Colonic mucosa (tissue), 4 donors: Measurements from ENCODE around the gene BRD7. TPM values are rescaled to one million over a fixed set of nuclear protein-coding genes. Genes with fewer than 3 reads are reported as not detected.

Experiments
- DNase-seq: peaks from one replicate; pipeline ENCODE4 v3.0.0-alpha.2; 2020
- H3K27ac ChIP-seq: fragments of 200-600 bp; one replicate; pipeline ENCODE4 v1.8.0; 2021
- H3K27me3 ChIP-seq: fragments of 200-600 bp; one replicate; pipeline ENCODE4 v1.8.0; 2021
- H3K36me3 ChIP-seq: fragments of 200-600 bp; one replicate; pipeline ENCODE4 v1.8.0; 2021
- H3K4me1 ChIP-seq: fragments of 200-600 bp; one replicate; pipeline ENCODE4 v1.8.0; 2021; ENCODE audit warnings: mild to moderate bottlenecking
- H3K4me3 ChIP-seq: fragments of 200-600 bp; one replicate; pipeline ENCODE4 v1.8.0; 2021
- H3K9ac ChIP-seq, 2 donors: one replicate each; pipeline ENCODE4 v1.7.0; 2013; ENCODE audit warnings: control low read depth in 2 of 2, low read depth in 2 of 2, low read length in 2 of 2
- H3K9me3 ChIP-seq: fragments of 200-600 bp; one replicate; pipeline ENCODE4 v1.8.0; 2021
- intact Hi-C: fragments of 100-400 bp; cut with DNase I; formaldehyde crosslinking; loops from one replicate; pipeline ENCODE4 v1.14.1; 2022
- total RNA-seq, 2 donors: library from RNA; stranded (reverse); fragmentation: NEBNext Ultra II Directional in 1 of 2; extraction: Animal tissue kit (Norgen Biotek cat#: 25700) in 1 of 2; gene quantifications; one replicate each; pipeline ENCODE4 v1.2.1, GENCODE V29; 2021
- TF ChIP-seq, protein P1 (sequence below): fragments of 200-600 bp; IDR thresholded peaks from one replicate; pipeline ENCODE4 v1.8.0; 2022; ENCODE audit warnings: antibody characterized with exemption, mild to moderate bottlenecking
- donor health status: healthy.
- donor health status: DM: no; HTN: no; CAD: no.
- donor health status: DM: no; HTN: no; CAD: no.

Gene BRD7
- total RNA-seq = 10 to 100 TPM; 69.9 to 76.3 TPM

DNA sequence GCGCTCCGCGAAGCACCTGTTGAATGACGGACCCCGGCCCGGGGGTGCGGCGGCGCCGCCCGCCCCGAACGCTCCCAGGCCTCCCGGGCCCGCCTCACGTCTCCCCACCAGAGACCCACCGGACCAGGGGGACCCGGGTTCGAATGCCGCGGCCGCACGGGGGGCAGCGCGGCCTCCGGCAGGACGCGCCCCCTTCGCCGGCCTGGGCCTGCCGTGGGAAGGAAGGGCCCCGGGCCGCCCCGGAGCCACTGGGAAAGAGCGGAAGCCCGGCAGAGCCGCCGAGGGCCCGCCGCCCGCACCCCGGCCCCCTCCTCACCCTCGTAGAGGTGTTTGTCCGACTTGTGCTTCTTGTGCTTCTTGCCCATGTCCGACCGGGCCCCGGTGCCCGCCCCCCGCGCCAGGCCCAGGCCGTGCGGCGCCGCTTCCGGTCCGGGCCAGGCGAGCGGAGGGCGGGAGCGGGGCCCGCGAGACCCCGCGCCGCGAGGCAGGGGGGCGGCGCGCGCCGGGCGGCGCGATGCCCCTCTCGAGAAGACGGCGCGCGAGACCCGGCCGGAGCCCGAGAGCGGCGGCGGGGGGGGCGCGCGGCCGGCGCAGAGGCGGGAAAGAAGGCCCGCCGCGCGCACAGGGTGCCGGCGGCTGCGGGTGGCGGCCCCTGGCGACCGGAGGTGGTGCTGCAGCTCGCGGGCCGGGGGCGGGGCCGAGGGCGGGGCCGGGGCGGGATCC, at the start of gene BRD7:
BRD7 (minus strand) TSS at position 579 of the 723 bp plus-strand sequence; CDS start at position 365, 214 bp downstream.
- Histone ChIP-seq H3K27ac (no peak within 1 kb of the TSS), H3K4me1 (peaks cover 7% of the 10 kb centered on the region)

GRCh38 chr16:50416388-50416787, 47.6 kb upstream of the BRD7 start:
- Histone ChIP-seq H3K4me1 (no peaks in the 10 kb centered on the region), H3K4me3 (no peak overlapping the region), H3K36me3 (no peaks in the 10 kb centered on the region), H3K27ac (no peak overlapping the region), H3K9me3 (no peaks in the 10 kb centered on the region), H3K27me3 (no peaks in the 10 kb centered on the region), H3K9ac (no peak overlapping the region)
- TF ChIP-seq, protein P1, sequence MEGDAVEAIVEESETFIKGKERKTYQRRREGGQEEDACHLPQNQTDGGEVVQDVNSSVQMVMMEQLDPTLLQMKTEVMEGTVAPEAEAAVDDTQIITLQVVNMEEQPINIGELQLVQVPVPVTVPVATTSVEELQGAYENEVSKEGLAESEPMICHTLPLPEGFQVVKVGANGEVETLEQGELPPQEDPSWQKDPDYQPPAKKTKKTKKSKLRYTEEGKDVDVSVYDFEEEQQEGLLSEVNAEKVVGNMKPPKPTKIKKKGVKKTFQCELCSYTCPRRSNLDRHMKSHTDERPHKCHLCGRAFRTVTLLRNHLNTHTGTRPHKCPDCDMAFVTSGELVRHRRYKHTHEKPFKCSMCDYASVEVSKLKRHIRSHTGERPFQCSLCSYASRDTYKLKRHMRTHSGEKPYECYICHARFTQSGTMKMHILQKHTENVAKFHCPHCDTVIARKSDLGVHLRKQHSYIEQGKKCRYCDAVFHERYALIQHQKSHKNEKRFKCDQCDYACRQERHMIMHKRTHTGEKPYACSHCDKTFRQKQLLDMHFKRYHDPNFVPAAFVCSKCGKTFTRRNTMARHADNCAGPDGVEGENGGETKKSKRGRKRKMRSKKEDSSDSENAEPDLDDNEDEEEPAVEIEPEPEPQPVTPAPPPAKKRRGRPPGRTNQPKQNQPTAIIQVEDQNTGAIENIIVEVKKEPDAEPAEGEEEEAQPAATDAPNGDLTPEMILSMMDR = no peak
- intact Hi-C loops = no loop called here
- DNase-seq = no peak

More for the DNA sequence above, at the start of gene BRD7:
- peak within 1 kb of the TSS; percentile 70 to 80 for H3K9ac ChIP-seq
- TF ChIP-seq, protein P1 = no peak
- H3K36me3 ChIP-seq = peaks cover 4% of the 10 kb centered on the region
- H3K9me3 ChIP-seq = no peaks in the 10 kb centered on the region
- peak; percentile 48 for DNase-seq
- H3K4me3 ChIP-seq = peak within 1 kb of the TSS; percentile 92
- intact Hi-C loops = loop anchor here (10.0 kb wide), 1 partner anchor 124 kb away; no protein-coding TSS in a partner anchor
- no peaks in the 10 kb centered on the region for H3K27me3 ChIP-seq

- intact Hi-C loops = no loop called here
- Histone ChIP-seq H3K4me3 (no peak overlapping the region), H3K36me3 (no peaks in the 10 kb centered on the region), H3K9me3 (no peaks in the 10 kb centered on the region), H3K27me3 (no peaks in the 10 kb centered on the region), H3K9ac (no peak overlapping the region), H3K27ac (no peak overlapping the region), H3K4me1 (no peaks in the 10 kb centered on the region)
- no peak for DNase-seq
- TF ChIP-seq, protein P1 = no peak
Observed at GRCh38 chr16:50414152-50414551, 45.4 kb upstream of the BRD7 start.

GRCh38 chr16:50411034-50411433, 42.2 kb upstream of the BRD7 start:
- Histone ChIP-seq H3K27me3 (no peaks in the 10 kb centered on the region), H3K9ac (no peak overlapping the region), H3K27ac (no peak overlapping the region), H3K4me3 (no peak overlapping the region), H3K4me1 (no peaks in the 10 kb centered on the region), H3K36me3 (no peaks in the 10 kb centered on the region), H3K9me3 (no peaks in the 10 kb centered on the region)
- intact Hi-C loops = no loop called here
- TF ChIP-seq, protein P1 = no peak
- no peak for DNase-seq

GRCh38 chr16:50408001-50408561, 39.3 kb upstream of the BRD7 start:
- TF ChIP-seq, protein P1 = no peak

More at GRCh38 chr16:50408001-50408561, 39.3 kb upstream of the BRD7 start:
- DNase-seq = no peak
- Histone ChIP-seq H3K4me3 (no peak overlapping the region), H3K36me3 (no peaks in the 10 kb centered on the region), H3K9ac (no peak overlapping the region), H3K9me3 (no peaks in the 10 kb centered on the region), H3K27ac (no peak overlapping the region), H3K27me3 (no peaks in the 10 kb centered on the region), H3K4me1 (no peaks in the 10 kb centered on the region)
- intact Hi-C loops = no loop called here
